HG03066 (cell line): ENCODE results near the gene GNG8.

Source experiments
- ATAC-seq: cut with Tn5 transposase; IDR thresholded peaks from one replicate; pipeline ENCODE4 v1.9.1; 2021; ENCODE audit warnings: low read depth; ENCODE audit not compliant: unreplicated experiment

The GNG8 gene

DNA sequence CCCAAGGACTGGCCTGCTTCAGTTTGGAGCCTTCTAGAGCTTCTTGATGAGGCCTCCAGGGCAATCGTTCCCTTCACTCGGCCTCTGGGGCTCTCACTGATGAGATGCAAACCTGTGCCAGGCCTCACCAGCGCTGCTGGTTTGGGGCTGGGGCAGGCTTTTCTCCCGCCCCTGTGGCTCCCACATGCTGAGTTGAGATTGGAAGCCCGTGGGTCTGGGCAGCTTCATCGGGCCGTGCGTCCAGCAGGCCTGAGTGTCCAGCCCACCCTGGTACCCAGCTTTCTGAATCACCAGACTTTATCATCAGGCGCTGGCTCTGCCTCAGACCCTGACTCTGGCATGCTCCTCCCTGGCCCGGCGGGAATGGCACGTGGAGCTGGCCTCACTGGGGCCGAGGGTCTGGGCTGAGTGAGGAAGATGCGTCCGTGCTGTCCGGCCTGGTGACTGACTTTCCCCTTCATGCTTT lies 30.6 kb downstream of the GNG8 start:
- no peak for ATAC-seq

DNA sequence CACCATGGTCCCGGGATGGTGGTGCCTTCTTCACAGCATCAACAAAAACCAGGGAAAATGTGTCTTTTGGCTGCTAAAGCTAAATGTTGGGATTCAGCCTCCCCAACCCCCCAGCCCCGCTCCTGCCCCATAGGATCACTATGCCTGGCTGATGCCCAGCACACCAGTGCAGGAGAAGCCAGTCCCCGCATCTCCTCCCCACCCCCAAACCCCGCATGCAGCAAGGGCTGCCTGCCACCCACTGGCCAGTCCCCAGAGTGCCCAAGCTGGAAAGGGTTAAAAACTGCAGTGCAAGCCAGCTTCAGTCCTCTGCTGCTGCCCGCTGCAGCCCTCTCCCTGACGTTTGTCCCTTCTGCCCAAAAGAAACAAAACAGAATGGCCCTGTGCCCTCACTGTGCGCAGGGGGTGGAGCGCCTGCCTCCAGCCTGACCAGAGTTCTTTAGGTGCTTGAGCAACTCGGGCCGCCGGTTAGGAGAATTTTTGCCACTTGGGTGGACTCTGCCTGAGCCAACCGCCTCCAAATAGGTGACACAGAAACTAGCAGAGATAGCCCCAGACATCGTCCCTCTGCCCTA lies 31.1 kb downstream of the GNG8 start:
- no peak for ATAC-seq

DNA sequence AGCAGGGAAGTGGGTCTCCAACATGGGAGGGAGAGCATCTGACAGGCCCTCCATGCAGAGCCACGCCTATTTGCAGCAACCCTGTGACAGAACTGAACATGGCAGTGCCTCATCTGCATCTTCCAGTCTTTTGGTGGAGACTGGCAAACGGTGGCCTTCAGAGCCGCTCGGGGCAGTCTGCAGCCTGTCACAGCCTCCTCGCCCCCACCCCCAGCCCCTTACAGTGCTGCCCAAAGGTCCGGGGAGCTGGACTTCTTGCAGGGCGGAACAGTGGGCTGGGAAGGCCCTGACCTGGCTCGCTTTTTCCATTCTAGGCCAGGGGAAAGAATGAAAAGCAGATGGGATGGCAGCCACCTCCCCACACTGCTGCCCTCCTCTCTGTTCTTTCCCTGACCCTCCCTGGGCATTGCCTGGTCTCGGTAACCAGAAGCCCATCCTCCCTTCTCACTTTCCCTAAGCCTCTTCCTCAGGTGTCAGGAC lies 32.2 kb downstream of the GNG8 start:
- no peak for ATAC-seq

DNA sequence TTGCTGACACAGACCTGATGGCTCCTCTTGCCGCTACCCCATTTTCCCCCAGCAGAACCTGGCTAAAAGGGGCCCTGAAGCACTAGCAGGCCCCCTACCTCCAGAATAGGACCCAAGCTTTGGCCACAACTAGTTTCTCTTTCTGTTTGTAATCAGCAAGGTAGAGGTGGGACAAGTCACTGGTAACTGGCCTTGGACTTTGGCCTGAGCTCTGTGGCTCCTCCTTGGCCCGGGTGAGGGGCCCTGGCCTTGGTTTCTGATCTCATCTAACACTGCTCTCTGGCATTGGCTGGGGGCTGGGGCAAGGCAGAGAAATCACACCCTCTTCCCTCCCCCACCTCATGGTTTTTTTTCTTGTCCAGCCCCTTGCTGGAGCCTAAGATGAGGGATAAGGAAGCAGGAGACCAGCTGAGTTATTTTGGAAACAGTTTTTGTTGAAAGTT lies 32.8 kb downstream of the GNG8 start:
- ATAC-seq, result no peak

DNA sequence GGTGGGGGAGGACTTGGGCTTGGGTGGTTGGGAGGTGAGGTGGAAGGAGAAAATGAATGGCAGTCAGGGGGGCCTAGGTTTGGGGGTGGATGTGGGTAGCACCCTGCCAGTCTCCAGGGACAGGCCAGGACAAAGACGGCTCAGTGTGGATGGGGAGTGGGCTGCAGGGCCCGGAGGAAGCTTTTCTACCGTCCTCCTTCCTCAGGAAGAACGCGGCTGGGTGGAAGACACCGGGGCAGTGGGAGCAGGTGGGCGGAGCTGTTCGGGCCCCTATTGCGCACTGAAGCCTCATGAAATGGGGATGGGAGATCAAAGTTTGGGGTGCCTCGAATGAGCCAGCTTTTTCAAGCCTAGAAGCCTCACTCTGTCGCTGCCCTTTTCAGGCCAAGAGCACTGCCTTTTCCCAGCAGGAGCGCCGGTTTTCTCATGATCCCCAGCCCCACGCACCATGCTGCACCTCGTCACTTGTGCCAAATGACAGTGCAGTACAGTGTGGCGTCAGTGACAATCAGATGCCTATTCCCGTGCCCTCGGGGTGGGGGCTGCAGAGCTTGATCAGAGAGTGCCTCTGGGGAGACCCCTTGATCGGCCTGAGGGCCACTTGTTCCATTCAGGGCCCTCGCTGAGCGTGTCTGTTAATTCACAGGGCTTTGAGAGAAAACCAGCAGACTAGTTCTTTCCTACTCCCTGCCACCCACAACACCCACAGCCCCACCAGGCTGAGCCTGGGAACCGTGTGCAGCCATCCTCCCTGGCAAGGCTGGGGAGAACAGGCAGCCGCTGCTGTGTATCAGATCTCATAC lies 33.4 kb downstream of the GNG8 start:
- no peak for ATAC-seq

DNA sequence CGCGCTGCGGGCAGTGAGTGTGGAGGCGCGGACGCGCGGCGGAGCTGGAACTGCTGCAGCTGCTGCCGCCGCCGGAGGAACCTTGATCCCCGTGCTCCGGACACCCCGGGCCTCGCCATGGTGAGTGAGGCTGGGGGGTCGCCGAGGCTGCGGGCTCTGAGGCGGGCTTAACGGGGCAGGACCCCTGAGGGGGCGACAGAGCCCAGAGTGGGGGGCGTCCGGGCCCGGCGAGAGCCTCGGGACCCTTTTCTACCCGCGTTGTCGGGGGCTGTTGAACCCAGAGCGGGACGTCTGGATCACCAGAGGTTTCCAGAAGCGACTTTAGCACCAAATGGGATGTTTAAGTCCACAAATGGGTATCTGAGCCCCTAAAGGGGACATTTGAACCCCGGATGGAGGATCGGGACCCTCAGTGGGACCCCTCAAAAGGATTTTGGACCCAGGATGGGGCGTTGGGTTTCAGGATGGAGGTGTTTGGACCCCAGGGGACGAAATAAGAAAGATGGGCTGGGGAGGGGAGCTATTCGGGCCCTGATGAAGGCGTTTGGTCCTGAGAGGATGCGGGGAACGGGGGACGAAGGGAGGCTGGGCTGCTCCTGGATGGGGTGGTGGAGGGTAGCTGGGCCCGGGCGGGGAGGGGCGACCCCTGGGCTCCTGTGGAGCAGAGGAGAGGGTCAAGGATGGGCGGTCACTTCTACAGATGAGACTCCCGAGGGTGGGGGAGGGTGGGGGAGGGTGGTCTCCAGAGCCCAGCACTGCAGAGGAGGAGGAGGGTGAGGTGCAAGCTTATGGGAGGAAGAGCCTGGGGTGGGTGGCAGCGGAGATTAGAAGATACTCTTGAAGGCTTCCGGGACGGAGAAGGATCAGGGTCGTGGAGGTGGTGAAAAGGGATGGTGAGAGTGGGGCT lies 34.4 kb downstream of the GNG8 start, which contains the start of gene CALM3:
CALM3 (plus strand) TSS at position 13 of the 907 bp plus-strand sequence; CDS start at position 118, 105 bp downstream.
- peak; percentile 3 for ATAC-seq

DNA sequence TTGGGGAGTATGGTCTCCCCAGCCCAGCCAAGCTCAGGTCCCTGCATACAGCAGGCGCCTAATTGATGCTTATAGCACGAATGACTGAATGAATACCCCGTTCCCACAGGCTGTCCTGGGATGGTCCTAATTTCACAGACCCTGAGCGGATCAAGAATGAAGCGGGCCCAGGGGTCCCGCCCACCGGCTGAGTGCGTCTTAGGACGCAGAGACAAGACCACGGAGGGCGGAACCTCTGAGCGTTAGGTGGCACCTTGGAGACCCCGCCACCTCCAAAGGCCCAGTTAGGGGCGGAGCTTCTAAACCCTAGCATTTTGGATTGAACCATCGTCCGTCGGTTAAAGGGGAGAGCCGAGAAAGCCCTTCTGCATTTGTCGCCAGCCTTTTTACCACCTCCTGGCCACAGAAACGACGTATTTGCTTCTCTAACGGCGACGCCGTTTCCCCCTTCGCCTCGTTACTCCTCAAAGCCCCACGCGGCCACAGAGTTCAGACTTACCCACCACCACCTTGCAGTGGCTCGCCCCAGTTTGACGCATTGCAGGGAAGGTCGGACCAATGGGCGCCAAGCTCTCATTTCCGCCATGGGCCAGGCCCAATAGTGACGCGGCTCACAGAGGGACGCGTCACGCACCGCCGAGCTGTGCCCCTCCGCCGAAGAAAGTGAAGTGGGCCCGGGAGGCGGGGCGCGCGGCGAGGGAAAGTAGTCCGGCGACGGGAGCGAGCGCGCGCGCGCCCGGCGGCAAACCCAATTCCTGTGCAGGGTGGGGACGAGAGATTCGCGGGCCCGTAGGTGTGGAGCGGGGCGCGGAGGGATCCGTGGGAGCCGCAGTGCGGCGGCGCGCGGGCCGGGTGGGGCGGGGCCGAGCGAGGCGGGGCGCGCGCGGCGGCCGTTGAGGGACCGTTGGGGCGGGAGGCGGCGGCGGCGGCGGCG lies 35.4 kb downstream of the GNG8 start:
- peak; percentile 71 for ATAC-seq

DNA sequence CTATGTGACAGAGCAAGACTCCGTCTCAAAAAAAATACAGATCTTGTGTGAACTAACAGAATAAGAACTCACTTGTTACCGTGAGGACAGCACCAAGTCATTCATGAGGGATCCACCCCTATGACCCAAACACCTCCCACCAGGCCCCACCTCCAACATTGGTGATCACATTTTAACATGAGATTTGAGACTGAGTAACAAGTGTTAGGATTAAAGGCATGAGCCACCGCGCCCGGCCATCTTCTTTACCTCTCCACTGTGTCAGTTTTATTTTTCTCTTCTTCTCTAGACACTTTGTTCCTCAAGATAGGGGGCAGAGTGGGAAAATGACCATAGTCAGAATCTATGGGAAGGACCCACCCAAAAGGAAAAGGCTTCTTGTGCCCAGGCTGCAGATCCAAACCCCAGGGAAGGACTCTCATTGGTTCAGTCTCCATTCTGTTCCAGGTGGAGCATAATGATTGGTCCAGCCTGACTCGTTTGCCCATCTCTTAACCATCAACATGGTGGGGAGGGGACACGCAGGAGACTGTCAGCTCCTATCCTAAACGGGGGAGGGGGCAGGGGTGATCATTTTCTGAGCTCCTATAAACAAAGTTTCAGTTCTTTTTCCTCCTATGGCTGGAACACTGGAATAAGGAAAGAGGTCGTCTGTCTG lies 36.2 kb downstream of the GNG8 start:
- ATAC-seq, result no peak

DNA sequence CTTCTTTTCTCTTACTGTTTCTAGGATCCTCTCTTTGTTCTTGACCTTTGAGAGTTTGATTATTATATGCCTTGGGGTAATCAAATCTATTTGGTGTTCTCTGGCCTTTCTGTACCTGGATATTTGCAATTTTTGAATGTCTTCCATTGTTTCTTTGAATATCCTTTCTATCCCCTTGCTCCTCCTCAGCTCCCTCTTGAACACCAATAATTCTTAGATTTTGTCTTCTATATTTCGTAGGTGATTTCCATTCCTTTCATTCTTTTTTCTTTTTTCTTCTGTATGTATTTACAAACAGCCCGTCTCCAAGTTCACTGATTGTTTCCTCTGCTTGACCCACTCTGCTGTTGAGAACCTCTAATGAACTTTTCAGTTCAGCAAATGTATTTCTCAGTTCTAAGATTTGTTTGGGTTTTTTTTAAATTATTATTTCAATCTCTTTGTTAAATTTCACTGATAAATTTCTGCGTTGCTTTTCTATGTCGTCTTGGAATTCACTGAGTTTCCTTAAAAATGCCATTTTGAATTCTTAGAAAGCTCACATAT lies 37.6 kb downstream of the GNG8 start:
- no peak for ATAC-seq

DNA sequence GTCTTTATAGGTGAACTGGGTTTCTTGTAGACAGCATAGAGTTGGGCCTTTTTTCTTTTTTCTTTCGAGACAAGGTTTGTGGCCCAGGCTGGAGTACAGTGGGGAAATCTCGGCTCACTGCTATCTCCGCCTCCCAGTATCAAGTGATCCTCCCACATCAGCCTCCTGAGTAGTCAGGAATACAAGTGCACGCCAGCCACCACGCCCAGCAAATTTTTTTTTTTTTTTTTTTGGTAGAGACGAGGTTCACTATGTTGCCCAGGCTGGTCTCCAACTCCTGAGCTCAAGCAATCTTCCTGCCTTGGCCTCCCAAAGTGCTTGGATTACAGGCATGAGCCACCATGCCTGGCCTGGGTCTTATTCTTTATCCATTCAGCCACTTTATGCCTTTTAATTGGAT lies 40.0 kb downstream of the GNG8 start:
- ATAC-seq, result no peak

DNA sequence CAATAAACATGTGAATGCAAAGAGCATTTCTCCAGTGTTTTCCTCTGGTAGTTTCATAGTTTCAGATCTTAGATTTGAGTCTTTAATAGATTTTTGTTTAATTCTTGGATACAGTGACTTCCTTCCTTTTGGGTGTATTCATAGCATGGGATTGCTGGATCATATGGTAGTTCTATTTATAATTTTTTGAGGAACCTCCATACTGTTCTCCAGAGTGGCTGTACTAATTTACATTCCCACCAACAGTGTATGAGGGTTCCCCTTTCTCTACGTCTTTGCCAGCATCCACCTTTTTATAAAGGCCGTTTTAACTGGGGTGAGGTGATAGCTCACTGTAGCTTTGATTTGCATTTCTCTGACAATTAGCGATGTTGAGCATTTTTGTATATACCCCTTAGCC lies 44.1 kb downstream of the GNG8 start:
- no peak for ATAC-seq

DNA sequence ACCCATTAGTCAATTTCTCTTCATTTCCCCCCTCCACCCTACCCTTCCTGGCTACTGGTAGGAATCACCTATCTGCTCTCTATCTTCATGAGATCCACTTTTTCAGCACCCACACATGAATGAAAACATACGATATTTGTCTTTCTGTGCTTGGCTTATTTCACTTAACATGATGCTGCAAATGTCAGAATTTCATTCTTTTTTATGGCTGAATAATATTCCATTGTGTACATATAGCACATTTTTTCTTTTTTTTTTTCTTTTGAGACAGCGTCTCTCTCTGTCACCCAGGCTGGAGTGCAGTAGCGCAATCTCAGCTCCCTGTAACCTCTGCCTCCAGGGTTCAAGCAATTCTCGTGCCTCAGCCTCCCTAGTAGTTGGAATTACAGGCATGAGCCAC lies 44.7 kb downstream of the GNG8 start:
- no peak for ATAC-seq

DNA sequence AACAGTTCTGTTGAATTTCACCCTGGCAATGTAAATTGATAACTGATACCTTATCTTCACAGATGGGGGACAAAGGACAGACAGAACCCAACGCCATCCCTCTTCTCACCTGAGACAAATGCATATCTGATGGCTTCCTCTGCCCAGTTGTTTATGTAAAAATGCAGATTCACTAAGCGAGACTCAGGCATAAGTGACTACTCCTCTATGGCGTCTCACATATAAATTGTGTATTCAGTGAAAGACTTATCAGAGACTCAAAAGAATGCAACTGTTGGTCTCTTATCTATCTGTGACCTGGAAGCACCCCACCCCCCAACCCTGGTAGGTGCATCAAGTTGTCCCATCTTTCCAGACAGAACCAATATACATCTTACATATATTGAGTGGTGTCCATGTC lies 48.1 kb downstream of the GNG8 start:
- ATAC-seq, result no peak

DNA sequence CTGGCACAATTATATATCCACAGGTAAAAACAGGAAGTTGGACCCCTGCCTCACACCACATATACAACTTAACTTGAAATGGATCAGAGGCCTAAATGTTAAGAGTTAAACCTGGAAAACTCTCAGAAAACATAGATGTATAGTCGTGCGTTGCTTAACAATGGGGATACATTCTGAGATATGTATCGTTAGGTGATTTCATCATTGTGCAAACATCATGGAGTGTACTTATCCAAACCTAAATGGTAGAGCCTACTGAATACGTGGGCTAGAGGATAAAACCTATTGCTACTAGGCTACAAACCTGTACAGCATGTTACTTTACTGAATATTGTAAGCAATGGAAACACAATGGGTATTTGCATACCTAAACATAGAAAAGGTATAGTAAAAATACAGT lies 49.7 kb downstream of the GNG8 start:
- no peak for ATAC-seq

DNA sequence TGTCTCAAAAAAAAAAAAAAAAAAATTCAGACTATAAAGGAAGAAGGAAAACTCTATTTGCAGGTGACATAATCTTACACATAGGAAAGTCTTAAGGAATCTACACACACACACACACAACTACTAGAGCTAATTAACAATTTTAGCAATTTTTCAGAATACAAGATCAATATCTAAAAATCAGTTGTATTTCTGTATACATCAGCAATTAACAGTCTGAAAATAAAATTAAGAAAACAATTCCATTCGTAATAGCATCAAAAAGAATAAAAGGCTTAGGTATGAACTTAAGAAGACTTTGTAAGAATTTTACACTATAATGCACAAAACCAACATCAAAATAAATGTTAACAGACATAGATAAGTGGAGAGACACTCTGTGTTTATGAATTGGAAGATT lies 50.5 kb downstream of the GNG8 start:
- ATAC-seq, result no peak
